Transverse colon (tissue), 4 donors: ENCODE data around the gene PTCH1. TPM values are rescaled to one million over a fixed set of nuclear protein-coding genes. Genes with fewer than 3 reads are reported as not detected.

Experiments used
- DNase-seq: peaks from one replicate; pipeline ENCODE4 v3.0.0-alpha.2; 2019
- H3K27ac ChIP-seq, 4 donors: fragments of 200-600 bp; sonication (generic); 2 replicates each; pipeline ENCODE4 v1.5.1; 2016 to 2018; ENCODE audit warnings: inconsistent platforms in 4 of 4
- H3K27me3 ChIP-seq: fragments of 200-600 bp; sonication (generic); 2 replicates; pipeline ENCODE4 v1.5.1; 2017; ENCODE audit warnings: inconsistent platforms
- H3K36me3 ChIP-seq, 4 donors: fragments of 200-600 bp; sonication (generic); 2 replicates each; pipeline ENCODE4 v1.5.1; 2017 to 2019; ENCODE audit warnings: inconsistent platforms in 4 of 4
- H3K4me1 ChIP-seq, 4 donors: fragments of 200-600 bp; sonication (generic); 2 replicates each; pipeline ENCODE4 v1.5.1; 2017 to 2020; ENCODE audit warnings: inconsistent platforms in 4 of 4
- H3K4me3 ChIP-seq, 4 donors: fragments of 200-600 bp; sonication (generic); 1 replicate in 1 of 4; 2 replicates in 3 of 4; pipeline versions ENCODE4 v1.5.1 to v1.6.1; 2017 to 2019; ENCODE audit warnings: inconsistent platforms in 4 of 4
- H3K9me3 ChIP-seq, 2 donors: fragments of 200-600 bp; sonication (generic); 2 replicates each; pipeline ENCODE4 v1.5.1; 2017 to 2019; ENCODE audit warnings: inconsistent platforms in 2 of 2
- CTCF ChIP-seq, 5 experiments: fragments of 200-600 bp in 3 of 5; fragments of 450-650 bp in 2 of 5; sonication (generic) in 3 of 5; IDR thresholded peaks; 1 replicate in 2 of 5; 2 replicates in 3 of 5; pipeline ENCODE4 v1.5.1; 2016 to 2017; ENCODE audit warnings: antibody characterized with exemption in 5 of 5, inconsistent platforms in 3 of 5, mild to moderate bottlenecking in 2 of 5, moderate library complexity in 1 of 5
- EP300 ChIP-seq: sonication (generic); formaldehyde crosslinking; IDR thresholded peaks from one replicate; pipeline ENCODE4 v1.6.1; 2017; ENCODE audit warnings: antibody characterized with exemption, low read depth
- POLR2A ChIP-seq: fragments of 450-650 bp; IDR thresholded peaks from one replicate; pipeline ENCODE4 v1.6.1; 2016; ENCODE audit warnings: antibody characterized with exemption, mild to moderate bottlenecking, moderate library complexity
- POLR2AphosphoS5 ChIP-seq, 3 donors: sonication (generic); formaldehyde crosslinking; IDR thresholded peaks; one replicate each; pipeline ENCODE4 v1.6.1; 2016; ENCODE audit warnings: antibody characterized with exemption in 3 of 3
- WGBS, 2 donors: methylation state at CpG; one replicate each; pipeline ENCODE4 v1.1.5; 2018; ENCODE audit warnings: low coverage in 1 of 2; 5-methylcytosine and 5-hydroxymethylcytosine counted together
- in situ Hi-C, 4 donors: fragments of 200-750 bp; cut with MboI; loops; one replicate each; pipeline versions ENCODE4 v1.15.0 to v1.15.1; 2017; ENCODE audit warnings: low sequenced_read_pairs in 3 of 4, low pct_ligation_motif_present in 1 of 4, low pct_unique_long_range_greater_than_20kb in 1 of 4
- intact Hi-C: fragments of 100-400 bp; cut with DNase I; formaldehyde crosslinking; loops from one replicate; pipeline ENCODE4 v1.15.1; 2023; ENCODE audit warnings: low total_unique reads
- total RNA-seq, 4 donors: library from RNA; depleted of rRNA; stranded (reverse); fragments of >200 nt; gene quantifications; one replicate each; pipeline ENCODE4 v1.1.0, GENCODE V29; 2016

PTCH1 gene
- total RNA-seq, 4 donors from 2014 or later = 12.3 to 50.9 (median 26.4) TPM

- DNase-seq = peak; percentile 48
- H3K27me3 ChIP-seq = peaks cover 4% of the 10 kb centered on the region
- H3K9me3 ChIP-seq = no peaks in the 10 kb centered on the region
- H3K4me3 ChIP-seq = peak overlapping the region; percentile 84 to 97 (median 92)
- H3K27ac ChIP-seq = peak overlapping the region; percentile 91 to 95 (median 93)
- 1% methylated on average over 19 of the region's 23 CpGs; no CpG with 5 or more reads in 1 of the 2 donors for WGBS, 2 donors
- no peaks in the 10 kb centered on the region for H3K36me3 ChIP-seq
- intact Hi-C loops = loop anchor here (5.0 kb wide), 3 partner anchors 44 to 834 kb away; no protein-coding TSS in a partner anchor
- no peak for TF ChIP-seq POLR2AphosphoS5 (IDR thresholded peaks at IDR 0.05)
- no peak for TF ChIP-seq POLR2A
- TF ChIP-seq EP300 = no peak
- TF ChIP-seq CTCF (IDR thresholded peaks at IDR 0.05) = no peak
- in situ Hi-C loops = loop anchor here in 1 of 4 donors (25.0 kb wide), 1 partner anchor 194 kb away; the partner anchor contains the start of gene FANCC
- peaks cover 0 to 16% (median 8%) of the 10 kb centered on the region in 4 donors for H3K4me1 ChIP-seq
Measured at GRCh38 chr9:95506428-95506677, 10.4 kb downstream of the PTCH1 start.

DNA sequence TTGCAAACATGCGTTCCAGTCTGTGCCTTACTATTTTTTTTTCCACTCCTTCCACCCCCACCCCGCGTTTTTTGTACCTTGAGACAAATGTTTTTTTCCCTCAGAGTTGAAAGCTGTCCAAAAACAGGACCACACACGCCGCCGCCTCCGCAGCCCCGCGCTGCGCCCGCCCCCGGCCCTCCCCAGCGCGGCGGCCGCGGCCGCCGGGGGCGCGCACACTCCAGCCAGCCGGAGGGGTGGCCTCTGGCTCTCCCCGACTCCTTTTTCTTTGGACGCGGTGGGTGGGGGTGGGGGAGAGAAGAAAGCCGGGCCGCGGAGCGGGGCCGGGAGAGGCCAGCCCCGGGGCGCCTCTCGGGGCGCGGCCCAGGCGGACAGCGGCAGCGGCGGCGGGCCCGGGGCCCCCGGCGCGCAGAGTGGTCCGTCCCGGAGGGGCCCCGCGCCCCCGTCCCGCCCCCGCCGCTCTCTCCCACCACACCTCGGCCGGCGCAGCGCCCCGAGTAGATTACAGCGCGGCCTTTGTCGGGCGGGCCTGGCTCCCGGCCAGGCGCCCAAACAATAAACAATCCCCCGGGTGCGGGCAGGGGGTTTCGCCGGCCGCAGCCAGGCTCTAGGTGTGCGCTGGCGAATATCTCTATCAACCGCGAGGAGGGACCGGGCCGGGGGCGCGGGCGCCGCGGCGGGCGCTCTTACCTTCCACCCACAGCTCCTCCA lies 10.9 kb downstream of the PTCH1 start:
- WGBS, 2 donors = 1 to 20% methylated on average over 1 to 40 of the region's 81 CpGs
- Histone ChIP-seq H3K36me3 (no peaks in the 10 kb centered on the region), H3K4me3 (peak overlapping the region; percentile 84 to 97 (median 92)), H3K27me3 (peaks cover 4% of the 10 kb centered on the region), H3K9me3 (no peaks in the 10 kb centered on the region), H3K27ac (peak overlapping the region; percentile 91 to 95 (median 93)), H3K4me1 (peaks cover 0 to 14% (median 7%) of the 10 kb centered on the region in 4 donors)
- TF ChIP-seq EP300 (no peak), POLR2AphosphoS5 (IDR thresholded peaks at IDR 0.05) (peak in 1 of 3 donors; percentile 17), CTCF (IDR thresholded peaks at IDR 0.05) (no peak), POLR2A (no peak)
- intact Hi-C loops (loop anchor here (5.0 kb wide), 3 partner anchors 44 to 834 kb away; no protein-coding TSS in a partner anchor), in situ Hi-C loops (loop anchor here in 1 of 4 donors (25.0 kb wide), 1 partner anchor 194 kb away; the partner anchor contains the start of gene FANCC)
- peak; percentile 61 for DNase-seq

DNA sequence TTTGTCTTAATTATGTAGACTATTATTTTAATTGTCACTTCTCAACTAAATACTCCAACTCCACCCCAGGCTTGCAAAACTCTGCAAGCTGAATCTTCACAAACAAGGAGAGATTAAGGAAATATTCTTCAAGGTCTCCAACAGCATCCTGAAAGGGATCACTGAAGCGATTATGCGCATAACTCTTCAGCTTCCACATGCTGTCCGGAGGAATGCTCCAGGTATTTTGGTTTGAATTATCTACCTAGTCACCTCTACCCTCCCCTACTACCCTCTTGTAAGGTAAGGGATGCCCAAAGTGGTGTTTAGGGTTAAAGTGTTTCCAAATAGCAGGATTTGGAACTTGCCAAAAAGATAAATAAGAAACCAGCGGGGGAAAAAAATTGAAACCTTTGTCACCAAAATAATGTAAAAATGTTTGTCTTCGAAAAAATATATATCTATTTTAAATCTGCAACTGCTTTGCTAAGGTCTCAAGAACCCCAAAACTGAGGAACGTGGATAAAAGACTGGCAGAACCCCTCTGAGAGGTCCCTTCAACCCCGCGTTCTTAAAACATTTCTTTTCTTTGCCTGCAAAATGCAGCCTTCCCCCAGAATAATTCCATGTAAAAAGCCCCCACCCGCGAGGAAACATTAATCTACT lies 11.6 kb downstream of the PTCH1 start:
- peak overlapping the region; percentile 91 to 95 (median 93) for H3K27ac ChIP-seq
- peak overlapping the region in 3 of 4 donors; percentile 84 to 97 (median 89) for H3K4me3 ChIP-seq
- H3K36me3 ChIP-seq = no peaks in the 10 kb centered on the region
- TF ChIP-seq CTCF (IDR thresholded peaks at IDR 0.05) (no peak), EP300 (no peak), POLR2AphosphoS5 (IDR thresholded peaks at IDR 0.05) (no peak), POLR2A (no peak)
- DNase-seq = no peak
- WGBS, 2 donors = 7 to 23% methylated on average over 8 to 10 of the region's 10 CpGs
- peaks cover 0 to 14% (median 7%) of the 10 kb centered on the region in 4 donors for H3K4me1 ChIP-seq
- H3K9me3 ChIP-seq = no peaks in the 10 kb centered on the region
- in situ Hi-C loops = loop anchor here in 1 of 4 donors (25.0 kb wide), 1 partner anchor 193 kb away; the partner anchor contains the start of gene FANCC
- intact Hi-C loops = loop anchor here (5.0 kb wide), 3 partner anchors 43 to 833 kb away; no protein-coding TSS in a partner anchor
- peaks cover 4% of the 10 kb centered on the region for H3K27me3 ChIP-seq
